ENCODE data around the gene HES3.

- TF ChIP-seq POLR2A (IDR thresholded peaks at IDR 0.05; ENCODE audit: low read depth) (no peak), POLR2AphosphoS5 (IDR thresholded peaks at IDR 0.05) (no peak)
- TF ChIP-seq, protein P1, sequence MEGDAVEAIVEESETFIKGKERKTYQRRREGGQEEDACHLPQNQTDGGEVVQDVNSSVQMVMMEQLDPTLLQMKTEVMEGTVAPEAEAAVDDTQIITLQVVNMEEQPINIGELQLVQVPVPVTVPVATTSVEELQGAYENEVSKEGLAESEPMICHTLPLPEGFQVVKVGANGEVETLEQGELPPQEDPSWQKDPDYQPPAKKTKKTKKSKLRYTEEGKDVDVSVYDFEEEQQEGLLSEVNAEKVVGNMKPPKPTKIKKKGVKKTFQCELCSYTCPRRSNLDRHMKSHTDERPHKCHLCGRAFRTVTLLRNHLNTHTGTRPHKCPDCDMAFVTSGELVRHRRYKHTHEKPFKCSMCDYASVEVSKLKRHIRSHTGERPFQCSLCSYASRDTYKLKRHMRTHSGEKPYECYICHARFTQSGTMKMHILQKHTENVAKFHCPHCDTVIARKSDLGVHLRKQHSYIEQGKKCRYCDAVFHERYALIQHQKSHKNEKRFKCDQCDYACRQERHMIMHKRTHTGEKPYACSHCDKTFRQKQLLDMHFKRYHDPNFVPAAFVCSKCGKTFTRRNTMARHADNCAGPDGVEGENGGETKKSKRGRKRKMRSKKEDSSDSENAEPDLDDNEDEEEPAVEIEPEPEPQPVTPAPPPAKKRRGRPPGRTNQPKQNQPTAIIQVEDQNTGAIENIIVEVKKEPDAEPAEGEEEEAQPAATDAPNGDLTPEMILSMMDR (IDR thresholded peaks at IDR 0.05), result no peak
Measured at GRCh38 chr1:6220236-6220635, 23.7 kb upstream of the HES3 start.
